ENCODE results near the gene GBP1.
"Not testable (repeated sequence)": the region's sequence is repeated elsewhere in the genome, so short reads cannot be mapped to it uniquely, and the experiment has no call there.

The GBP1 gene, protein sequence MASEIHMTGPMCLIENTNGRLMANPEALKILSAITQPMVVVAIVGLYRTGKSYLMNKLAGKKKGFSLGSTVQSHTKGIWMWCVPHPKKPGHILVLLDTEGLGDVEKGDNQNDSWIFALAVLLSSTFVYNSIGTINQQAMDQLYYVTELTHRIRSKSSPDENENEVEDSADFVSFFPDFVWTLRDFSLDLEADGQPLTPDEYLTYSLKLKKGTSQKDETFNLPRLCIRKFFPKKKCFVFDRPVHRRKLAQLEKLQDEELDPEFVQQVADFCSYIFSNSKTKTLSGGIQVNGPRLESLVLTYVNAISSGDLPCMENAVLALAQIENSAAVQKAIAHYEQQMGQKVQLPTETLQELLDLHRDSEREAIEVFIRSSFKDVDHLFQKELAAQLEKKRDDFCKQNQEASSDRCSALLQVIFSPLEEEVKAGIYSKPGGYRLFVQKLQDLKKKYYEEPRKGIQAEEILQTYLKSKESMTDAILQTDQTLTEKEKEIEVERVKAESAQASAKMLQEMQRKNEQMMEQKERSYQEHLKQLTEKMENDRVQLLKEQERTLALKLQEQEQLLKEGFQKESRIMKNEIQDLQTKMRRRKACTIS

DNA sequence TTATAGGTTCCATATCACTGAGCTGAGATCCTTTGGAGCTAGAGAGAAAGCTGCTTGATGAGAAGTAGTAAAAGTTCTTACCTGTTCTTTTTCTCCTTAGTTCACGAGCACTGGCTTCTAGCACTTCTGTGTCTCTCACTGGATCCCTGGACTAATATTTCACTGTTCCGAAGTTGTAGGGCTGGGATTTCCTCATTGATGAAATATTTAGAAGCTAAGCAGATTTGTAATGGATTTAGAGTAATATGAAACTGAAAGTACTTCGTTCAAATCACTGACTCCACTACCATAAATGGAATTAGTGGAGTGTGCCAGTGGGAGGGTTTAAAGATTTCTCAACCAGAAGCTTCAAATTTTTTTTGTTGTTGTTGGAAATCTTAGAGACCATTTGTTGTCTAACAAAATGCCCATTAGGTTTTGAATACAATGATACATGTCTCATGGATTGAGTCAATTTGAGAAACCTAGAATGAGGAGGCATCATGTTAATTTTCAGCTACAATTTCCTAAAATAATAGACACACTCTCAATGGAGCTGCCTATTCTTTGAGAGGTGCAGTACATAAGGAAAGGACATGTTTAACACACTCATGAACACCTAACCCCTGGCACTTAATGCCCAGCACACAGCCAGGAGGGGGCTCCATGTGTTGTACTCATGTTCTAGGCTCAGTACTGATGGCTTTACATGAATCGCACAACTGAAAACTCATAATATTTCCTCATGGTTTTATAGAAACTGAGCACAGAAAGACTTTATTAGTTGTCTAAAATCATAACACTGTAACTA, at the start of gene GBP1:
Gene GBP1, minus strand, starts transcription at position 130 of the 790 bp plus-strand sequence. CDS start 1,974 bp downstream, outside the sequence.
- no peak for DNase-seq

DNA sequence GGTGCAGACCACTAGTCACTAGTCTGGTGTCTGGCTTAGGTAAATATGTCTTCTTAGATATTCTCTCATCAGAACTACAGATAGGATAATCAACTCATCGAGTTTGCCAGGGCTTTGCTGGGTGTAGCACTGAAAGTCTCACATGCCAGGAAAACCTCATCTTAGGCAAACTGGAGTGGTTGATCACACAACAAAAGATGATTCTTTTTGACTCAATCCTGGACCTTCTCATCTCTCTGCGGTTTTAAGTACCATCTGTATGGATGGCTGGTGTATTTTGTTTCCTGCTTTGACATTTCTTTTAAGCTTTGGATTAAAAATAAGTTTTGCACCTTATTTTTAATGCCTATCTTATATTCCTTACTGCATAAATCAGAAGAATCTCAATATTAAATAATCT, 49.7 kb upstream of the GBP1 start:
- no peak for DNase-seq

- no peak for DNase-seq
Observed at GRCh38 chr1:89112871-89113613, 48.0 kb upstream of the GBP1 start.

DNA sequence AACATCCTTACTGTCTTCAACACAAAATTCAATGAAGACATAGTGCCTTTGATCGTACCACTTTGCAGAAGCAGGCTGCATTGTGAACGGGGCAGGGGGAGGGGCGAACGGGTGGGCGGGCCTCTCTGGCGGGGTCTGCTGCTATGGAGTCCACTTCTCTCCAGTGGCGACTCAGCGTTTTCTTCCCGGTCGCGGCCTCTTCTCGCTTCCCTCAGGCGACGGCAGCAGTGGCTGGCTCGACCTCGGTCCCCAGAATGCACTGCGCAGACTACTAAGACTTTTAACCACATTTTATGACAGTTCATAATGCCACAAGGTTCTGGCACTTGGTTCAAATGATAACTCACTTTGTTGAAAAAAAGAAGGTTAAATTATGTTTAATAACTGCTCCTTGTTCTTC, 39.7 kb upstream of the GBP1 start:
- DNase-seq = no peak

DNA sequence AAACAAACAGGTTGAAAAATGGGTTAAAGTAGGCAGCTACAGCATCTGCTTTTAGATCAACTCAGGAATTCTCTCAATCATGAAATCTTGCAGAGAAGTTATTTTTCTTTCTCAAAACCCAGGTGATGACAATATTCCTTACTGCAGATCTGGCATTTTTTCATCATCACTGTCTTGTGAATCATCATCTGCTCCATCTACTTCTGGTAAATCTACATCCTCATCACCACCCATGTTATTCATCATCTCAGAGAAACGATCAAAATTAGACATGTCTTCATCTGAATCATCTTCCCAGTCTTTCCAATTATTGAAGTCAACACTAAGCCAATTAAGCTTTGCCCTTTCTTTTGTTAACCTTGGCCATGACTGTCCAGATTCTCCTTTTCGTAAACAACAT, 39.1 kb upstream of the GBP1 start:
- no peak for DNase-seq

DNA sequence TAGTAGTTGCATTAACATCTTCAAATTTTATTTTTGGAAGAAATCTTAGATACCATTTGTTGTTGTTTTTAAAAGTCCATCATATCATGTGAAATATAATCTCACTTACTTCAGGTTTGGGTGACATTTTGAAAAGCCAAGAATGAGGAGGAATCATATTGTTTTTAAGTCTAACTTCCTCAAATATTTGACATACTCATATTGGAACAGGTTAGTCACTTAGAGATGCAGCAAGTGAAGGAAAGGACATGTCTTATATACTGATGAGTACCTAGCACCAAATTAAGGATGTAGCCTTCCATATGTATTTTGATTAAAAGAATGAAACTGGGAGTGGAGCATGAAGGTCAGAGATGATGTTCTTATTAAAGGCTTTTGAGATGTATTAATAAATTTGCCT, 37.0 kb upstream of the GBP1 start:
- no peak for DNase-seq

DNA sequence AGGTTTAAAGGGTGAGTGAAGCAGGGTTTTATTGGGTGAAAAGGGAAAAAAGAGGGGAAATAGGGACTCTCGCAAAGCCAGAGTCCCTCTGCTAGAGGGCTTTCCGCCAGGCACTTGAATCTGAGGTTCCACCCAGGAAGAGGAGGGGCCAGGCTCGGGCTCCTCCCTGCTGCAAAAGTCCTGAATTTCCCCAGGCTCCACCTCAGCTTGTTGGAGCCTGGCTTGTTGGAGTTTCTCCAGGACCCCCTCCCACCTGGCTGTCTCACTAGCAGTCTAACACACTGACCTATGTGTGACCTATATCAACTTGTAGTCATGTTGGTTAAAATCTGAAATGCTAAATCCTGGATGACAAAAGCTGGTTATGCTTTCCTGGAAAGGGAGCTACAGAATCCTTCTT, 35.4 kb upstream of the GBP1 start:
- no peak for DNase-seq

DNA sequence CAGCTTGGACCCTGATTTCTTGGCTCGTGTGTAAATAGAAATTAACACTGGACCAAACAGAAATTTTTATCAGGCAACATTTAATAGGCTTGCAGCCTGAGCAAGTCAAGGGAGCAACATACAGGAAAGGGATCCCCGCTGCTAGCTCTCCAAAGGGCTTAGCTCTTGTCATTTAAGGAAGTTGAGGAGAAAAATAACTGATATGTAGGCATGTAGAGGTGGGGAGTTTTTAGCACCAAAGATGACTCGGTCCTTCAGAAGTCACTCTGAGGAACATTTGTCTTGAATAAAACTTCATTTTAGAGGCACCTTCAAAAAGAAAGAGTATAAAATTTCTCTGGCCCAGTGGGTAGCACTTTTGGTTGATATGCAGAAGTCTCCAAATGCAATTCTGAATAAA, 33.8 kb upstream of the GBP1 start:
- DNase-seq = no peak

DNA sequence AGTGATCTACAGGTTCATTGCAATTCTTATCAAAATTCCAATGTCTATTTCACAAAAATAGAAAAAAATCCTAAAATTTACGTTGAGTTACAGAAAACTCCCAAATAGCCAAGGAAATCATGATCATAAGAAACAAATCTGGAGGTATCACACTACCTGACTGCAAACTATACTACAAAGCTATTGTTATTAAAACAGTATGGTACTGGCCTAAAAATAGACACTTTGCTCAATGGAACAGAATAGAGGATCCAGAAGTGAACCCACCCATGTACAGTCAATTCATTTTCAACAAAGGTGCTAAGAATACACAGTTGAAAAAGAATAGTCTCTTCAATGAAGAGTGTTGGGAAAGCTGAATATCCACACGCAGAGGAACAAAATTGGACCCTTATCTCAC, 30.7 kb upstream of the GBP1 start:
- no peak for DNase-seq

GRCh38 chr1:89089962-89090361, 25.0 kb upstream of the GBP1 start:
- DNase-seq = no peak

GRCh38 chr1:89088572-89088971, 23.6 kb upstream of the GBP1 start:
- no peak for DNase-seq

DNA sequence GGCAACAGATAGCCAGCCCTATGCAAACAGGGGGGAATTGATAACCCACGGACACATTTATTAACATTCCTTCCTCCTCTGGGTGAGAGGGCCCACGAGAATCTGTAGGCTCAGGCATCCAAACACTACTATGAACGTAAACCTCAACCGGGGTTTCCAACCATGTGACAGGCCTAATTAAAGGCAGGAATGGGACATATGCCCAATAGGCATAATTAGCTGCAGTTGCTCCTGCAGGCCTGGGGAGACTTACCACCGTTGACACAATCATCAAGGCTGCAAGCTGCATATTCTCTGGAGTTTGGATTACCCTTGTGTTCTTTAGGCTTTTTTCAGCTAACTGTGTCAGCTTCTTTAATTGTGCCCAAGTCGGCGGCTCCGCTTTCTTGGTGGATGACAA, 22.2 kb upstream of the GBP1 start:
- DNase-seq = no peak

- DNase-seq = peak in 1 of 3 experiments; percentile 56
Observed at GRCh38 chr1:89085781-89086180, 20.8 kb upstream of the GBP1 start.

- DNase-seq = no peak
Observed at GRCh38 chr1:89081005-89081404, 16.0 kb upstream of the GBP1 start.

DNA sequence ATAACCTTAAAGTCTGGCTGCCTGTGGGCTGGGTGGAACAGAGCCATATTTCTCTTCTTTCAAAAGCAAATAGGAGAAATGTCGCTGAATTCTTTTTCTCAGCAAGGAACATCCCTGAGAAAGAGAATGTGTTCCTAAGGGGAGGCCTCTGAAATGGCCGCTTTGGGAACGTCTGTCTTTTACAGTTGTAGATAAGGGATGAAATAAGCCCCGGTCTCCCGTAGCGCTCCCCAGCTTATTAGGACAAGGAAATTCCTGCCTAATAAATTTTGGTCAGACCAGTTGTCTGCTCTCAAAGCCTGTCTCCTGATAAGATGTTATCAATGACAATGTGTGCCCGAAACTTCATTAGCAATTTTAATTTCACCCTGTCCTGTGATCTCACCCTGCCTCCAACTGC, 15.1 kb upstream of the GBP1 start:
- not testable (repeated sequence) for DNase-seq

DNA sequence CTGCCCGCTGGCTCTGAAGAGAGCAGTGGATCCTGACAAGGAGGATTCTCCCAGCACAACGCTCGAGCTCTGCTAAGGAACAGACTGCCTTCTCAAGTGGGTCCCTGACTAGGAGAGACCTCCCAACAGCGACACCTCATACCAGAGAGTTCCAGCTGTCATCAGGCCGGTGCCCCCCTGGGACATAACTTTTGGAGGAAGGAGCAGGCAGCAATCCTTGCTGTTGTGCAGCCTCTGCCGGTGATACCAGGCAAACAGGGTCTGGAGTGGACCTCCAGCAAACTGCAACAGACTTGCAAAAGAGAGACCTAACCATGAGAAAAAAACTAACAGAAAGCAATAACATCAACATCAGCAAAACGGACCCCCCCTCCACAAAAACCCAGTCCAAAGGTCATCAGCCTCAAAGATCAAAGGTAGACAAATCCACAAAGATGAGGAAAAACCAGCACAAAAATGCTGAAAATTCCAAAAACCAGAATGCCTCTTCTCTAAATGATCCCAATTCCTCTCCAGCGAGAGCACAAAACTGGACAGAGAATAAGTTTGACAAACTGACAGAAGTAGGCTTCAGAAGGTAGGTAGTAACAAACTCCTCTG, 7.6 kb upstream of the GBP1 start:
- DNase-seq = not testable (repeated sequence)

DNA sequence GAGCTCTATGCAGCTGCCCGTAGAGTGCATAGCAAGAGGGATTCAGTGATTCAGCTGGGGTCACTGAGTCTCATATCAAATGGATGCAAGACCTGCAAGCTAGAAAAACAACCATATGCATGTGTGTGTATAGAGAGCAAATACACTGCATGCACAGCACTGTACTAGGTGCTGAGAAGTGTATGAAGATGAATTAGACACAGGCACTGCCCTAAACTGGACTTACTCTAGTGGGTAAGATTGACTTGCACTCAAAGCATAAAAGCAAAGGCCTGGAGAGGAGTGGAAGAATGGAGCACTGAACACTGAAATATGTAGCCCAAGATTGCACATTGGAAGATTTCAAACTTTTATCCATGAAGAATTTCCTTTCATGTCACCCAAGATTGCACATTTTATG, 5.5 kb upstream of the GBP1 start:
- no peak for DNase-seq

- no peak for DNase-seq
Observed at GRCh38 chr1:89069951-89070350, 4.9 kb upstream of the GBP1 start.

GRCh38 chr1:89068291-89068690, 3.3 kb upstream of the GBP1 start:
- no peak for DNase-seq

DNA sequence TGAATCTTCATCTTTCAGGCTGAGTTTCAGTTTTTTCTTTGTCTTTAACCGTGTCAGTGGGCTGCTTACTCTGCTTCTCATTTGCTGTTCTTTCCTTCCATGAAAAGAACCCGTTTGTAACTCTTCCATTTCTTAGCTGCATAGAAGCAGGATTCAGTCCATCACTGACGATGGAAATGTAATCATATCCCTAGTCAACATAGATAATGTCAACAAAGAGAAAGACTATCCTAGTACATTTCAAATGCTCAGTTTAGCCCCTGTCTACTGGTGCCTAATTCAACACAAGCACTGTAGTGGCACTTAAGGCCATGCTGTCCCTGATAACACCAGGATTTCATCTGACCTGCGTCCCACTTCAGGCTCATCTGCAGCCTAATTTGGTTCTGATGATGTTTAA, 376 bp downstream of the GBP1 start:
- peak in 1 of 3 experiments; percentile 8 for DNase-seq

DNA sequence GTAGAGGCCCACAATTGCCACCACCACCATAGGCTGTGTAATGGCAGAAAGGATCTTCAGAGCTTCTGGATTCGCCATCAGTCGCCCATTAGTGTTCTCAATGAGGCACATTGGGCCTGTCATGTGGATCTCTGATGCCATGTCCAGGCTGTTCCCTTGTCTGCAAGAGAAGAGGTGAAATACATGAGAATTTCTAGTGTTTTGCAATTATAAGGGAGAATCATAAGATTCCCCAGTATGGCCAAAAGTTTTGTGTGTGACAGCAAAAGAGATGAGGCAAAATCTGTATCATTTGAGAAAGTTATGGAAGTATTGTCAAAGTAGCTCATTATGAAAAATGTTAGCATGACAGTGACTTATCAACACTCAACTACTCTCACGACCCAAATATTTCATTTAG, 1.9 kb downstream of the GBP1 start:
- no peak for DNase-seq

GRCh38 chr1:89060091-89060490, 4.9 kb downstream of the GBP1 start:
- no peak for DNase-seq

- DNase-seq = no peak
Observed at GRCh38 chr1:89051955-89052312, 13.1 kb downstream of the GBP1 start.
